ENCODE results near the gene CCDC194.

- TF ChIP-seq CTCF (IDR thresholded peaks at IDR 0.05) (no peak), POLR2A (IDR thresholded peaks at IDR 0.05) (no peak)
Measured at GRCh38 chr19:17411801-17412200, 17.8 kb upstream of the CCDC194 start.
